GM21423 (cell line): ENCODE data around the gene DGKI.
A peak's percentile ranks its signal among the peaks of the same experiment; 100 is the strongest.

ENCODE experiments used
- ATAC-seq: cut with Tn5 transposase; IDR thresholded peaks from one replicate; pipeline ENCODE4 v1.9.1; 2021; ENCODE audit warnings: mild to moderate bottlenecking, moderate library complexity; ENCODE audit not compliant: unreplicated experiment

The DGKI gene

DNA sequence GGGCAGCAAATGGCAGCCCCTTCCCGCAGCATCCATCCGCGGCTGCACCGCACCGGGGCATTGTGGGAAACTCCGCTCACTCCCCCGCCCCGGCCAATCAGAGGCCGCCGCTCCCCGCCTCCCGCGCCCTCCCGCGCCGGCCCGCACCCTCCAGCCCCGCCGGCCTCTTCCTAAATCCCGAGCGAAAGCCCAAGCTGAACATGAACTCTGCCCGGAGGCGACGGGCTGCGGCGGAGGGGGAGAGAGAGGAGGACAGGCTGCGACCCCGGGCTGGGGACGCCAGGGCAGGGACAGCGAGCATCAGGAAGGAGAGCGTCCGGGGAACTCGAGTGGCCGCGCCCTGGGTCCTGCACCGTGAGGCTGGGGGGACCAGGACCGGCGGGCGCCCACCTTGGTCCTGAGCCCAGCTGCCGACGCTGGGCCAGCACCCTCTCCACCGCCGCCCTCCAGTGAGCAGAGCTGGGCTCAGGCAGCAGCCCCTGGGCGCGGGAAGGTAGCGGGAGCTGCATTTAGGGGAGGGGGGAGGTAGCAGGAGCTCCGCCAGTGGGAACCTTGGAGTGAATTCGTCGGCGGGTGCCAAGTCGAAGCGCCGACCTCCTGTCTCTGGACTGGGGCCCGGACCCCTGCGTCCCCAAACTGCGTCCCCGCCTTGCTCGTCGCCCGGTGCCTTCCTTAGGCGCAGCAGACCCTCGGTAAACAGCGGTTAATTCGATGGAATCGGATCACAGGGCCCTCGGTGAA, at the start of gene DGKI:
Gene DGKI (minus strand): TSS at position 148 of the 741 bp plus-strand sequence.
- ATAC-seq: peak; percentile 49

DNA sequence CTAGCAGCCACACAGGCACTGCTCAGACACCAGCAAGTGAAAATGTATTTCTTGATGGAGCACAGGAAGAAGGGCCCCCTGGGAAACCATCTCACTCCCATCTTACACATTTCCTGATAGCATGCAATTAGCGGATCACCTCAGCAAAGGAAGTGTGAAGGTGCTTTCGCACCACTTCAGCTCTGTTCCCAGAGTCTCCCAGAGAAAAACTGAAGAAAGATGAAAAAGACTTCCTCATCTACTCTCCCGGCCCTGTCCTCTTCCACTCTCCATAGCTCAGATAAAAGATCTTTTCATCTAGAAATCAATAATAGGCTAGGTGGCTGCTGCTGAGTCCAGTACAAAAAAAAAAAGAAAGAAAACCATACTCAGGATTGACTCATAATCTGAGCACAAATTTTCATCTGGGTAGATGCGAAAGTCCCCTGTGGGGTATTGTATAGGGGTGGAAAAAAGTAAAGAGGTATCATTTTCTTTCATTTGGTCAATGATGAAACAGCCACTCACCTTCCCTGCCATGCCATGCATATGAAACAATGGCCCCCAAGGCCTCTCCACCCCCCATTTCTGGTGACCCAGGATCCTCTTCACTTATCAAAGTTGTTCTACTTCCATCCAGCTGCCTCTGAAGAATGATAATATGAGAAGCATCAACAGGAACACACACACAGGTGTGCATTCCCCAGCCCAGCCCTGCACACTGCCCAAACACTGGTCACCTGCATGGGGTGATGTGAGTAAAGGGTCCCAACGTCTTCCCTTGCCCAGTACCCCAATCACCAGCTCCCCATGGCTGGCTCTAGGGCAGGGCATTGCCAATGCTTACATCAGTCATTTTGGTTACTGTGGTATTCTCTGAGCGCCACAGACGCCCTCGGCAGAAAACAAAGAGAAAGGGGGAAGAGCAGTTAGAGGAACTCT, 48.8 kb upstream of the DGKI start:
- ATAC-seq: peak; percentile 72

DNA sequence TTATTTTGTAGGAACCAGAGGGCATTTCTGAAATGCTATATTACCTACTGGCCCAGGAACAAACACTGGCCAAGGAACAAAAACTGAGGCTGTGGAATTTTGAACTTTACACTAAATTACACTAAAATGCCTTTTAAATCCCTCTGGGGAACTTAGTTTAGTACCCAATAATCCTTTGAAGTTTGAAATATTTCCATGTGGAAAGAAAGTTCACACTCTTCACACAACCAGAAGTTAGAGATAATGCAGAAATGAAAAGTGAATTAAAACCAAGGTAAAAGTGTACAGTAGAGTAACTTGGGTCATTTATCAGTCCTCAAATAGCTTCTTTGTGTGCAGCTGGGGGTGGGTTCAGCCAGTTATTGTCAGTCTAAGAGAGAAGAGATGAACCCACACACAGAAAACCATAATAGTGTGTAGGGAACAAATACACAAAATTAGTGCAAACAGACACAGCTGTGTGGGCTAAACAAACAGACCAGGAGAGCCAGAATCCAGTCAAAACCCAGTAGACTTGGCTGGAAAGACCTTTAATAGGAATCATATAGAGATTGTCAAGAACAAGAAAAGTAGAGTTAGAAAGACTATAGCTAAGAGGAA, 46.5 kb upstream of the DGKI start:
- no peak for ATAC-seq

DNA sequence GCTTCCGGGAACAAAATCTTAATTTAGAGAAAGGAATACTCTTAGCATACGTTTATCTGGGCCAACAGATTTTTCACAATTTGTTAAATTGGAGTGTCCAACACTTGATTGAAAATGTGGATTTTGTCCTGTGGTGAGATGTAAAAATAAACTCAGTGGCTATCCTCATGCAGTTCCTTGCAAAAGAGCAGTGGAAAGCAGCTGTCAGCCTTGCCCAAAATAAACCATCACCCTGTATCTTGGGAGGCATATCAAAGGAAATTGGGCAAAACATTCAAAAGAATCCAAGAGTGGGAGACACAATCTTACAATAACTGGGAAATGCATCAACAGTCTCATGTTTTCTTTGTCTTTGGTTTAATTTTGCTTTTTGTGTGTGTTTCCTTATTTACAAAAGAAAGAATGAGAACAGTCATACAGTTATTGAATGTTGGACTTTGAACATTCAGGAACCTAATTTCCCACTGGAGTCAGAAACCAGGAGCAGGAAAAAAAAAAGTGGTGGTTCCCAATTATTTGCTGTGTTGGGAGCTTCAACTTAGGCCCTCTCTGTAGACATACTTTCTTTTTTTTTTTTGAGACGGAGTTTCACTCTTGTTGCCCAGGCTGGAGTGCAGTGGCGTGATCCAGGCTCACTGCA, 44.4 kb upstream of the DGKI start:
- no peak for ATAC-seq

DNA sequence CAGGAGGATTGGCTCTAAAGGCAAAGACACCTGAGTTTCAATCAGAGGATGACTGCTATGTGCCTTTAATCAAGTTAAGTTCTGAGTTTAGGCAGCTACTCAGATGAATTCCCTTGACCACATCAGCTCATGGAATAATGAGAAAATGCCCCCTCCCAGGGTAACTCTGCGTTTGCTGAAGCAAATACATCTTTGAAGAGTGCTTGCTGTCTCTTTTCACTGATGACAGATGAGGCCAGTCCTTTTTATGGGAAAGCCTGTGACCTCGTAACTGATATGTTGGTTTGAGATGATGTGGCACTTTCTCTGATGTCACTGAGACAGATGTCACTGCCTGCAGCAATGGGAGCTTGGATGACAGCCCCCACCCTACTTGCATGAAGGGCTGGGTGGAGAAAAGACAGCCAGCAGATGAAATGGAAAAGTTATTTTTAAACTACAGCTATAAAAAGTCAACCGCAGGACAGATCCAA, 43.7 kb upstream of the DGKI start:
- no peak for ATAC-seq

DNA sequence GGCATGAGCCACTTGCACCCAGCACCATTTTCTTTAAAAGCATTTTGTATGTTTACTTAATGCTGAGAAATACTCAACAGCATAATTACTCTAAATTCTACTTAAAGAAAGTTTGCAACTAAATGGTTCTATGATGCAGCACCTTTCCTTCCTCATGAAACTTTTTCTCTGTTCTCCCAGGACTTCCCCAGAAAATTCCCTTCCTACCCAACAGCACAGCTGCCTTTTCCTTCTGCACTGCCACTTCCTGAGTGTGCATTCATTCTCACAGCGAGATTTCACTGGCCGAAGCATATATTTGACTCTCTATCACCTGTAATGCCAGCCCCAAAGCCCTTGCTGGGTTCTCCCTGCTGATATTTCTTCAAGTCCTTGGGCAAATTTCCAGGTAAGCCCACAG, 41.5 kb upstream of the DGKI start:
- no peak for ATAC-seq

DNA sequence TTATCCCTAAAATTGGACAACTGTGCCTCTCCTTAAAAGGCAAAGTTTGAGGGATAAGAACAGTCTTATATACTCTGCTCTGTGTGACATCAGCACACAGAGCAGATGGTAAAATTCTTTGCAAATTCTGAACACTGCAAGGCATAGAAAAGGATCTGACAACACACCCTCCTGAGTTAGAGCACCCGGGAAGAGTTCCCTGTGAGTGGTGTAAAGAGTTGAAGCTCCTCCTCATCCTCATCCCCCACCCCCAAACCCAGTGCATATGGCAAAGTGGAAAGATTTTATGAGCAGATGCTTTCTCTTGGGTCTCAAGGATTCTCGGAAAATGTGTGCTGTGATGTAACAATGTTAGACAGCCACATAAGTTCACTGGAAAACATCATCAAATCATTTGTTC, 40.0 kb upstream of the DGKI start:
- no peak for ATAC-seq

DNA sequence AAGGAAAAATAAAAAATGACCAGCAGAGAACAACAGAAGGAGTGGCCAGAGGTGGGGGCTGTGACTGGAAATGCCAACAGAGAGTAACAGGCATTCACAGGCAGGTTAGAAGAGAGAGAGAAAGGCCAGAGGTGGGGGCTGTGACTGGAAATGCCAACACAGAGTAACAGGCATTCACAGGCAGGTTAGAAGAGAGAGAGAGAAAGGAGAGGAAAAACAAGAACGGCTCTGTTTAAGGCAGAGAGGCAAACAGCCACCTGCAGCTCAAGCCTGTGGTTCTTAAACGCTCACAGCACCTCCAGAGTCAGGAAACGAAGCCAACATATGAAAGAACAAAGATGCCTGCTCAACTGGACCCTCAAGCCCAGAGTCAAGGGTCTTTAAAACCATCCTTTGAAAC, 39.5 kb upstream of the DGKI start:
- ATAC-seq: no peak

DNA sequence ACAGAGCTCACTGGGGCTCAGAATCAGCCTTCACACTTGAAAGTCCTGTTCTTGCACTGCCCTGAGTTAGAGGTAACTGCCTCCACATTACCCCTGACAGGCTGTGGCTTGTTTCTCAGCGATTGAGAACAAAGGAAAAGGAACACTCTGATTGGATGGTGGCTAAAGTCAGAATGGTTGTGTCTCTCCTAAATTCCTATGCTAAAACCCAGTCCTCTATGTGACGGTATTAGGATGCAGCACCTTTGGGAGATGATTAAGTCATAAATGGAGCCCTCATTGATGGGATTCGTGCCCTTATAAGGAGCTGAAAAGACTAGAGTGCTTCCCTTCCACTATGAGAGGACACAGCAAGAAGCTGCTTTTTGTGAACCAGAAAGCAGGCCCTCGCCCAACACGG, 38.9 kb upstream of the DGKI start:
- no peak for ATAC-seq

DNA sequence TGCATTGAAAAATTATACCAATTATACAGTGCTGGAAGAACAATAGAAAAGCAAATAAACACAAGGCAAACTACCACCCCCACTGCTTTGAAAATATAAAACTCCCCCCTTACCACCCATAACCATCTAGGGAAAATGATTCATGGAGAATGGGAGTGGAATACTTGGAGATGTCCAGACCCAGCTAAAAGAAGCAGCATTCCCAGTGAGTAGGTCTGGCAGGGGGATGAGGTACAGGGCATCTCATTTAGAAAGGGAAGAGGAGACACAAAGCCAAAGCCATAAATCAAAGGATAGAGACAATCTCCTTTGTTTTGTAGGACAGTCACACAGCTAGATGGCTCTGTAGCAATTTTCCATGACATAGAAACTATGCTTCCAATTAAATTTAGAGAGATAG, 36.0 kb upstream of the DGKI start:
- no peak for ATAC-seq

DNA sequence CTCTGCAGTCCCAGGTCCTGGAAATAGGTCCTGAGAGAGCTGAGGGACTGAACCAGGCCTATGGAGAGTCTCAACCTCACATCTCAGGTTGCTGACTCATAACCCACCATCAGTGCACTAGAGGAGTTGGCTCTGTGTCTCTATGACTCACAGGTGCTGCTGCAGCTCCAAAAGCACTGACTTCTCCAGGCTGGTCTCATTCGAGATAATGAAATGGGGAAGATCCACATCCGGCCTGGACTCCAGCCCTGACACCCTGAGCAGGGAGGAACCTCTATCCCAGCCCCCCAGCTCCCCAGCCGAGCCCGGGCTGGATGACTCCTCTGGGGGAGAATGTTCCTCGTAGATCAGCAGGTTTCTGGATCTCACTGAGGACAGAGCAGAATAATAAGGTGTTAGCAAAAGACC, 35.5 kb upstream of the DGKI start:
- ATAC-seq: peak; percentile 94

DNA sequence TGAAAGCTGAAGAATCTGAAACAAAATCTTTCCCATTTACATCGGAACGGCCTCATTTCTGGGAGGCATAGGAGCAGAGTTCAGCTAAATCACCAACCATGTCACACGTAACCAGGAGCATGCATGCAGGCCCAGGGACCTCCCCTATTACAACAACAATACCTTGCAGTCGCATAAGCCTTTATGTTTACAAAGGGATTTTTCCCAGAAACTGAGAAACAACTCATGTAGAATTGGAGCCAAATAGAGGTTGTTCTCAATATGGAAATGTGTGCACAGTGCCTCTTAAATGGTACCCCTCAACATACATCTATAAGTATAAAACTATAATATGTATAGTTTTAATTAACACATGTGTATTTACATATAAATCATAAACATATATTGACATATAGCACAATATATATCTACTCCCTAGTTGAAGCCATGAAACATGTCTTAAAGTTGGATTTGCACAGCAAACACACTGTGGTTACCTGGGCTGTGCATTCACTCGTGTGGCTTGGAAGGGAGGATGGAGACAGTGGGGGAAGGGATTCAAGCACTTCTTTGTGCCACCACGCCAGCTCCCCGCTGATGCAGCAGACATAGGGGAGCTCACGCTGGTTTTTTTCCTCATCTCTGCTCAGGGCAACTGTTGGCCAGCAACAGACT, 35.0 kb upstream of the DGKI start:
- ATAC-seq: no peak

DNA sequence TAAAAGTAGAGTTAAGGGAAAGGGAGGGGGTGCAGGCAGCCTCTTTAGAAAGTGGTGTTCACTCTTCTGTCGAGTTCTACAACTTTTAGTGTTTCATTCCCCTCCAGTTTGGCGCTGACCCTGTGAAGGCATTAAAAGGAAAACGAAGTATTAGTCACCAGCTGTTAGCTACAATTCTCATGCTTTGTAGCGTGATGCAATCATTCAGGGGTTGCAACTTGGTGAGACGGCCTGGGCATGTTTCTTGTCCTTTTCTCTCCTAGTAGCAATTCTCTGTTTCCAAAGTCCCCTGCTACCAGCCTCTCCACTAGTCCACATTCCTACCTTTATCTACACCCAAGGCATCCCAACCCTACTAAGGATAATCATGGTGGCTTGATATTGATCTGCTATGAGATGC, 33.7 kb upstream of the DGKI start:
- ATAC-seq: no peak

DNA sequence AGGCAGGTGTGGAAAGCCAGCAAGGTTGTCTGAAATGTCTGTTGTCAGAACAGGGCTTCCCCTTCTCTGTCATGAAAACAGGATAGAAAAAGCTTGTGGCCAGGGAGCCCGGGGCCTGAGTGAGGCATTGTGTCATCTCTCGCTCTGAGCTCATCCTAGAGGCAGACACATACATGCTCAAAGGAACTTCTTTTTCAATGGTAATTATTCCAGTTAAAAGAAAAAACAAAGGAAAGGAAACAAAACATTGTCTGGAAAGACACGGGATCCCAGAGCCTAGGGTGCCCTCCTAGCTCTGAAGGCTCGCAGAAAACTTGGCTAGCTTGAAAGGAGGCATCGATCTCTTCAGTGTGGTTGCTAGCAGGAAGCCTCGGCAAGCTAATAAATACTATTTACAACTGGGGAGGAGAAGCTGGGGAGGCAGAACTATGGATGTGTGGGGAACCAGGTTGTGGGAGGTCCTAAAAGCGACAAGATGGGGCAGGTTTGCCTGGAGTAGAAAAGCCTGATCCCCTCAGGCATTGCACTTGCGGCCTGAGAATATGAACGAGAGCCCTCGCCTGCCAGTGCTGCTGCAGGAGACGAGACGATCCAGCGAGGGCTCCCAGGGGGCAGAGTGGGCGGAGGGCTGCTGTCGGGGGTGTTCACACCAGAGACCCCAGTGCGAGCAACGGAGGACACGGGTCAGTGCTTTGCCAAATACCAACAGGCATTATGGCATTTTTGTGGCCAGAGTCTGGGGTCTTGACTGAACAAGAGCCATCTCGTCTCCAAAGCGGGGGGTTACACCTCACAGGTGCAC, 32.8 kb upstream of the DGKI start:
- ATAC-seq: peak; percentile 44

DNA sequence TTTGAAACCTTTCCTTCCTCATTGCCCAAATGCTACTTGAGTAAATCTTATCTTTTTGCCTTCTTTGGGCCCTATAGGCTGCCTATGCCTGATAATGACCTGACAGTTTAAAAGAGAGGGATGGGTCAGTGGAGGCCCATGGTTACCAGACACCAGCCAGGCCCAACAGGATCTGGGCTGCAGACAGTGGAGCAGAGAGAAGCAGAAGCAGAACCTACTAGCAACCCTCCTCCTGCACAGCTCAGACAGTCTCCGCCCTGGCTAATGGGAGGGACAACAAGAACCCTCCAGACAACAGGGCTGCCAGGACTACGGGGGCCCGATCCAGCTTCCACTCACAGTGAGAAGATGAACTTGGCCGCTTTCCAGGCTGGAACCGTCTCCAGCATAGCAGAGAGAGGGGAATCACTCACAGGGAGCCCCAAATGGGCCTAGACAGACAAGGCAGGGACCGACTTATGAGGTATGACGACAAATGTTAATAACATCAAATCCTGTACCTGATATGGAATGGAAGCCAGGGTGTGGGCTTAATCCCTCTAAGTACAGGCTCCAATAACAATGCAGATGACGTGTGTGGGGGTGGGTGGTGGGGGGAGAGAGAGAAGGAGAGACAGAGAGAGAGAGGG, 31.7 kb upstream of the DGKI start:
- no peak for ATAC-seq

DNA sequence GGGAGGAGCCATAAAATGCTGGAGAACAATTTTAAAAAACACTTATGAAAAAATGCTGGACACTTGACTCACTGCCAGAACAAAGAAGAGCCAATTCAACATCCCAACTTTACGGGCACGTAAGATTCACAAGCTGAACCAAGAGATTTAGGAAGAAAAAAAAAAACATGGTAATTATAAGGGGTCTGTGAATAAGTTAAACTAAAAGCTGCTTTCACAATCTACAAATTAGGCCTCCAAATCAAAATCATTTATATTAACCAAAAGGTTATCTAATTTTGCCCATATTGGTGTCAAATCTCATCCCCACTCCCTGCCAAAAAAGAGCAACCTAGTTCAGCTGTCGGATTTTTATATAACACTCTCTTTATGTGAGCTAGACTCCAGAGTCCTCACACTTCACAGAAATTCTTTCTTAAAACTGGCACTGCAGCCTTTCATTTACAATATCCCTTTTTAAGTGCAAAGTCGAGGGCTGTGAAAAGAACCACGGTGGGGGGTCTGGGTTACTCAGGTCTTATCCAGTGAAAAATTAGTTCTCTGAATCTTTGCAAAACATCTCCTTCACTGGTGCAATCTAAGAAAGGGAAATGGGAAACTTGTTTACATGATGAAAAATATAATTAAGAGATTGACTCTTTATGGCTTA, 30.4 kb upstream of the DGKI start:
- no peak for ATAC-seq

DNA sequence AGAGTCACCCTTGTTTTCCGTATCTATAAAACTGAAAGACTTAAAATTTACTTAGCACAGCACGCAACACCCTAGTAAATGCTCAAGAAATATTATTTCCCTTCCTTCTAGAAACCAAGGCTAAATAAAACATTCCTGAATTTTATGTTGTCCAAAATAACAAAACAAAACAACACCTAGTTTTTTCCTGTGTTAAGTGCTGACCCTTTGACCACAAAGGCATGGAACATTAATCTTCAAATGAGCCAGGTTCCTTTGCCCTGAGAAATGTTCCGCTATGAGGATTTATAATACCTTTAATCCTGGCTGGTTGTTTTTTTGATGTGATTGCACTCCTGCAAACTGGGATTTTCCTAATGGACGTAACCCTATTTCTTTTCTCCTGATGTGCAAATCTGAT, 29.0 kb upstream of the DGKI start:
- no peak for ATAC-seq

DNA sequence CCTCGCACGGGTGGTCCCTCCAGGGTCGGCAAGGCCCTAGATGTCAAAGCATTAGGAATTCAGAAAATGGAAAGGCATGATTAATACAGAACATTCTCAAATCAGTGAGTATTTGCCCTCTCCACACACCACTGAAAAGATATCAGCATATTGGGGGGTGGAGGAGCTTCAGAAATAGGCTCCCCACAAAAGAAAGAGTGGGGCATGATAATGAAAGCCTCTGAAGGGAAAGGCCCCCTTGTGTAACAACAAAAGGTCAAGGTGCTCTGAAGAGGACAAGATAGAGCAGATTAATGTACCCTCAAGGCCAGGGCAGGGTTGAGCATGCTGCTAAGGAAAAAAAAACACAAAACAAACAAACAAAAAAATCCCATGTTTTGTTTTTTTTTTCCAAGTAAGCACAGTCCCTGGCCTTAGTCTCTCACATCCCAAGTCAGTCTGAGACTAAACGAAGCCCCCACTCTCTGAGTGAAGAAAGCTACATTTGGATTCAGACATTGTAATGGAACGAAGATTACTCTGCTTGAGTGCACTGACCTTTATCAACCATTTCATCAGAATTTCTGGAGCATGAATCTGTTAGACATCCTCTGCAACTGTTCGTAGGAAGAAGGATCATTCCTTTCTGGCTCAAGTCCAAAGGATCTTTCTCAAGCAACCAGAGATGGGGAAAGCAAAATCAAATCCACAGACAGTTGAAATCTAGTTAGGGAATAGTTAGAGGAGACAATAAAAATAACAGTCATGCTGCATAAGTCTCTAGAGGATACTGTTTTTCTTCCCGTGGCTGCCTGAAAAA, 27.4 kb upstream of the DGKI start:
- no peak for ATAC-seq
